HepG2 (cell line): ENCODE results near the gene SPATA32. TPM values are rescaled to one million over a fixed set of nuclear protein-coding genes. Genes with fewer than 3 reads are reported as not detected.

Experiments used
- CENPBD1 ChIP-seq: sonication (generic); formaldehyde crosslinking; IDR thresholded peaks from 2 replicates; pipeline ENCODE4 v1.8.0; 2022; ENCODE audit warnings: missing genetic modification reagents, low read depth, mild to moderate bottlenecking, borderline replicate concordance
- EP300 ChIP-seq, 3 experiments: sonication (generic) in 1 of 3; formaldehyde crosslinking in 1 of 3; IDR thresholded peaks; 2 replicates each; pipeline versions ENCODE4 v1.5.1 to v1.6.1; 2011 to 2020; ENCODE audit warnings: low read depth in 2 of 3, low read length in 2 of 3, borderline replicate concordance in 1 of 3, improper control_type of control experiment in 1 of 3, mild to moderate bottlenecking in 1 of 3, missing genetic modification reagents in 1 of 3, moderate library complexity in 1 of 3
- FOXM1 ChIP-seq: sonication (generic); formaldehyde crosslinking; IDR thresholded peaks from 2 replicates; pipeline ENCODE4 v1.5.0; 2020; ENCODE audit warnings: missing genetic modification reagents
- GMEB1 ChIP-seq: sonication (generic); formaldehyde crosslinking; IDR thresholded peaks from 2 replicates; pipeline ENCODE4 v1.5.1; 2020; ENCODE audit warnings: missing genetic modification reagents, mild to moderate bottlenecking, borderline replicate concordance
- HIVEP1 ChIP-seq: sonication (generic); formaldehyde crosslinking; IDR thresholded peaks from 2 replicates; pipeline ENCODE4 v1.4.0; 2020; ENCODE audit warnings: mild to moderate bottlenecking, missing genetic modification reagents
- HMGXB3 ChIP-seq: sonication (generic); formaldehyde crosslinking; IDR thresholded peaks from 2 replicates; pipeline ENCODE4 v1.4.0; 2020; ENCODE audit warnings: missing genetic modification reagents, borderline replicate concordance
- HOXA5 ChIP-seq: sonication (generic); formaldehyde crosslinking; IDR thresholded peaks from 2 replicates; pipeline ENCODE4 v1.4.0; 2020; ENCODE audit warnings: missing genetic modification reagents
- IKZF5 ChIP-seq: IDR thresholded peaks from 2 replicates; pipeline ENCODE4 v1.6.1; 2018; ENCODE audit warnings: missing genetic modification reagents, mild to moderate bottlenecking, missing compliant biosample characterization
- KAT2B ChIP-seq: fragments of 150-350 bp; IDR thresholded peaks from 2 replicates; pipeline ENCODE4 v1.6.1; 2014; ENCODE audit warnings: low read depth, low read length, borderline replicate concordance
- KAT8 ChIP-seq: IDR thresholded peaks from 2 replicates; pipeline ENCODE4 v1.6.1; 2016; ENCODE audit warnings: missing genetic modification reagents, missing compliant biosample characterization
- MAFF ChIP-seq: IDR thresholded peaks from 2 replicates; pipeline ENCODE4 v1.6.1; 2011; ENCODE audit warnings: low read depth, low read length, improper control_type of control experiment
- MEIS2 ChIP-seq: sonication (generic); formaldehyde crosslinking; IDR thresholded peaks from 2 replicates; pipeline ENCODE4 v1.9.0; 2021; ENCODE audit warnings: mild to moderate bottlenecking, missing genetic modification reagents
- NR3C1 ChIP-seq: sonication (generic); formaldehyde crosslinking; IDR thresholded peaks from 2 replicates; pipeline ENCODE4 v1.4.0; 2020; ENCODE audit warnings: missing genetic modification reagents
- SAP130 ChIP-seq: IDR thresholded peaks from 2 replicates; pipeline ENCODE4 v1.6.1; 2016; ENCODE audit warnings: low read depth
- SMAD3 ChIP-seq: sonication (generic); formaldehyde crosslinking; IDR thresholded peaks from 2 replicates; pipeline ENCODE4 v1.4.0; 2020; ENCODE audit warnings: missing genetic modification reagents
- SOX6 ChIP-seq, 2 experiments: fragments of 450-650 bp in 1 of 2; sonication (generic) in 1 of 2; formaldehyde crosslinking in 1 of 2; IDR thresholded peaks; 2 replicates each; pipeline versions ENCODE4 v1.4.0 to v1.6.1; 2017 to 2020; ENCODE audit warnings: antibody characterized with exemption in 1 of 2, mild to moderate bottlenecking in 1 of 2, missing genetic modification reagents in 1 of 2
- STAG1 ChIP-seq: sonication (generic); formaldehyde crosslinking; IDR thresholded peaks from 2 replicates; pipeline ENCODE4 v1.4.0; 2020; ENCODE audit warnings: missing genetic modification reagents
- TCF7L2 ChIP-seq: IDR thresholded peaks from 2 replicates; pipeline ENCODE4 v1.6.1; 2011; ENCODE audit warnings: mild to moderate bottlenecking, low read depth, low read length, moderate library complexity
- TSC22D2 ChIP-seq: sonication (generic); formaldehyde crosslinking; IDR thresholded peaks from 2 replicates; pipeline ENCODE4 v1.5.1; 2020; ENCODE audit warnings: missing genetic modification reagents, mild to moderate bottlenecking, borderline replicate concordance
- ZFP41 ChIP-seq: sonication (generic); formaldehyde crosslinking; IDR thresholded peaks from 2 replicates; pipeline ENCODE4 v1.4.0; 2020; ENCODE audit warnings: mild to moderate bottlenecking, missing genetic modification reagents, borderline replicate concordance
- ZNF136 ChIP-seq: sonication (generic); formaldehyde crosslinking; IDR thresholded peaks from 2 replicates; pipeline ENCODE4 v1.8.1; 2022; ENCODE audit warnings: low read depth, mild to moderate bottlenecking, moderate library complexity, missing genetic modification reagents
- polyA plus RNA-seq, 8 experiments: library from polyadenylated mRNA; depleted of rRNA in 3 of 8; stranded (reverse) in 7 of 8; unstranded in 1 of 8; fragments of >200 nt; fragmentation: Illumina TruSeq in 4 of 8; extraction: Trizol in 4 of 8; gene quantifications; 2 replicates each; pipeline versions ENCODE4 v1.2.1 to v1.2.3, GENCODE V29; 2011 to 2016; ENCODE audit warnings: low read depth in 4 of 8, missing spikeins in 1 of 8, mixed read lengths in 1 of 8; ENCODE audit not compliant: insufficient read depth in 1 of 8
- total RNA-seq, 5 experiments: library from RNA; depleted of rRNA; stranded (reverse); fragments of >200 nt; fragmentation: Illumina TruSeq; extraction: Trizol; gene quantifications; 2 replicates each; pipeline ENCODE4 v1.2.3, GENCODE V29; 2016; ENCODE audit warnings: low read depth in 1 of 5

Gene SPATA32
- total and polyA plus RNA-seq, 2 of the 13 experiments (the other 11 are each of a cell fraction or from before 2014, with no cell fraction given) = not detected

- peak; percentile 93 for TF ChIP-seq STAG1
- peak; percentile 69; the same call in 1 of the 2 replicates for TF ChIP-seq HMGXB3 (CRISPR knock-in tag)
- no peak for TF ChIP-seq ZFP41 (CRISPR knock-in tag)
- peak; percentile 100 for TF ChIP-seq MAFF
- TF ChIP-seq IKZF5 (CRISPR knock-in tag) = peak; percentile 68; the same call in 1 of the 2 replicates
- TF ChIP-seq HIVEP1 (CRISPR knock-in tag) = 0 out of 2 replicates have a peak, but pooled peaks have one; percentile 25
- no peak for TF ChIP-seq KAT2B
- no peak for TF ChIP-seq ZNF136 (CRISPR knock-in tag)
- TF ChIP-seq MEIS2 = peak; percentile 40; the same call in 1 of the 2 replicates
- no peak for TF ChIP-seq FOXM1 (CRISPR knock-in tag)
- peak; percentile 52; the same call in 1 of the 2 replicates for TF ChIP-seq KAT8 (CRISPR knock-in tag)
- peak; percentile 68; the same call in 1 of the 2 replicates for TF ChIP-seq SMAD3 (CRISPR knock-in tag)
- TF ChIP-seq SAP130 (CRISPR knock-in tag) = peak; percentile 64
- no peak for TF ChIP-seq SOX6 (IDR thresholded peaks at IDR 0.05)
- peak; percentile 34; the same call in 1 of the 2 replicates for TF ChIP-seq SOX6 (CRISPR knock-in tag; IDR thresholded peaks at IDR 0.05)
- no peak for TF ChIP-seq NR3C1 (CRISPR knock-in tag)
- no peak for TF ChIP-seq TCF7L2
- 0 out of 2 replicates have a peak, but pooled peaks have one; percentile 58 for TF ChIP-seq HOXA5
- no peak for TF ChIP-seq CENPBD1 (CRISPR knock-in tag)
- TF ChIP-seq EP300 (IDR thresholded peaks at IDR 0.05; ENCODE audit: low read depth in 2 of 2, low read length in 2 of 2) = 0 out of 4 replicates have a peak, but pooled peaks of 1 of the 2 experiments have one; percentile 20
- TF ChIP-seq EP300 (CRISPR knock-in tag; IDR thresholded peaks at IDR 0.05; ENCODE audit: borderline replicate concordance) = no peak
- no peak for TF ChIP-seq GMEB1 (CRISPR knock-in tag)
- TF ChIP-seq TSC22D2 = no peak
Observed at GRCh38 chr17:45277216-45277849, 15.4 kb upstream of the SPATA32 start (continued).
